Measurements from ENCODE around the gene DENND1C. TPM values are rescaled to one million over a fixed set of nuclear protein-coding genes. Genes with fewer than 3 reads are reported as not detected.

Gene DENND1C
- total RNA-seq, 1 experiment from 2014 or later = not detected

- POLR2A ChIA-PET (ENCODE audit: unreplicated experiment) = no interaction called here
- no TSS peak for BruUV-seq (replicated peaks)
- no peak for DNase-seq
Measured at GRCh38 chr19:6498294-6499036, 16.9 kb upstream of the DENND1C start.

GRCh38 chr19:6495947-6496346 is 14.4 kb upstream of the DENND1C start:
- no peaks in the 10 kb centered on the region for H4K20me1 ChIP-seq (ENCODE audit: insufficient read depth)
- H2AFZ ChIP-seq = no peak overlapping the region
- no peaks in the 10 kb centered on the region for H3K27me3 ChIP-seq (ENCODE audit: insufficient read depth, low read depth)
- no peaks in the 10 kb centered on the region for H3K4me1 ChIP-seq (replicated peaks; ENCODE audit: insufficient read depth)
- DNase-seq = no peak
- H3K4me2 ChIP-seq = no peak overlapping the region
- H3F3A ChIP-seq (ENCODE audit: insufficient read depth, low read depth) = no peaks in the 10 kb centered on the region
- no TSS peak for BruUV-seq (replicated peaks)
- no peaks in the 10 kb centered on the region for H3K9me3 ChIP-seq (ENCODE audit: insufficient read depth, low read depth)
- H3K36me3 ChIP-seq (ENCODE audit: low read depth) = no peaks in the 10 kb centered on the region
- no peak overlapping the region for H3K27ac ChIP-seq
- no peaks in the 10 kb centered on the region for H3K9me2 ChIP-seq (ENCODE audit: insufficient read depth)
- TF ChIP-seq EZH2 (IDR thresholded peaks at IDR 0.05; ENCODE audit: low read depth) (no peak), CTCF (conservative IDR thresholded peaks at IDR 0.05) (no peak)
- intact Hi-C loops (cut with micrococcal nuclease; ENCODE audit: unreplicated experiment) = no loop called here
- H3K4me3 ChIP-seq = no peak overlapping the region
- CTCF ChIA-PET = no interaction called here
- H3K79me2 ChIP-seq (ENCODE audit: low read depth) = no peaks in the 10 kb centered on the region
- POLR2A ChIA-PET (ENCODE audit: unreplicated experiment) = interaction anchor here (0.7 kb wide), 1 partner anchor 31 kb away, joined by 5 read pairs; no protein-coding TSS in a partner anchor

More at GRCh38 chr19:6498294-6499036, 16.9 kb upstream of the DENND1C start:
- Histone ChIP-seq H3K9me3 (ENCODE audit: insufficient read depth, low read depth) (no peaks in the 10 kb centered on the region), H3K36me3 (ENCODE audit: low read depth) (no peaks in the 10 kb centered on the region), H3K4me1 (replicated peaks; ENCODE audit: insufficient read depth) (no peaks in the 10 kb centered on the region), H3K27ac (no peak overlapping the region), H4K20me1 (ENCODE audit: insufficient read depth) (no peaks in the 10 kb centered on the region), H2AFZ (no peak overlapping the region), H3K4me2 (no peak overlapping the region), H3K9me2 (ENCODE audit: insufficient read depth) (no peaks in the 10 kb centered on the region), H3F3A (ENCODE audit: insufficient read depth, low read depth) (no peaks in the 10 kb centered on the region), H3K4me3 (no peak overlapping the region), H3K79me2 (ENCODE audit: low read depth) (no peaks in the 10 kb centered on the region), H3K27me3 (ENCODE audit: insufficient read depth, low read depth) (no peaks in the 10 kb centered on the region)
- TF ChIP-seq CTCF (conservative IDR thresholded peaks at IDR 0.05) (no peak), EZH2 (IDR thresholded peaks at IDR 0.05; ENCODE audit: low read depth) (no peak)
- CTCF ChIA-PET = interaction anchor here (0.6 kb wide), 2 partner anchors 60 to 133 kb away, joined by 3 read pairs; no protein-coding TSS in a partner anchor
- intact Hi-C loops (cut with micrococcal nuclease; ENCODE audit: unreplicated experiment) = no loop called here

GRCh38 chr19:6494438-6495036 is 12.9 kb upstream of the DENND1C start:
- H3K9me2 ChIP-seq (ENCODE audit: insufficient read depth) = no peaks in the 10 kb centered on the region
- H3K4me3 ChIP-seq = no peak overlapping the region
- TF ChIP-seq EZH2 (IDR thresholded peaks at IDR 0.05; ENCODE audit: low read depth) = no peak
- no peak for TF ChIP-seq CTCF (conservative IDR thresholded peaks at IDR 0.05)
- H3K79me2 ChIP-seq (ENCODE audit: low read depth) = no peaks in the 10 kb centered on the region
- H3K27me3 ChIP-seq (ENCODE audit: insufficient read depth, low read depth) = no peaks in the 10 kb centered on the region
- H3K36me3 ChIP-seq (ENCODE audit: low read depth) = no peaks in the 10 kb centered on the region
- intact Hi-C loops (cut with micrococcal nuclease; ENCODE audit: unreplicated experiment) = no loop called here
- no peak overlapping the region for H3K4me2 ChIP-seq
- no TSS peak for BruUV-seq (replicated peaks)
- DNase-seq = no peak
- H3K9me3 ChIP-seq (ENCODE audit: insufficient read depth, low read depth) = no peaks in the 10 kb centered on the region
- no peaks in the 10 kb centered on the region for H4K20me1 ChIP-seq (ENCODE audit: insufficient read depth)
- POLR2A ChIA-PET (ENCODE audit: unreplicated experiment) = interaction anchor here (0.6 kb wide), 1 partner anchor 36 kb away, joined by 16 read pairs; no protein-coding TSS in a partner anchor
- H3K4me1 ChIP-seq (replicated peaks; ENCODE audit: insufficient read depth) = no peaks in the 10 kb centered on the region
- H3F3A ChIP-seq (ENCODE audit: insufficient read depth, low read depth) = no peaks in the 10 kb centered on the region
- no peak overlapping the region for H3K27ac ChIP-seq
- no peak overlapping the region for H2AFZ ChIP-seq
- CTCF ChIA-PET = interaction anchor here (0.6 kb wide), 1 partner anchor 827 kb away, joined by 5 read pairs; no protein-coding TSS in a partner anchor

Data from PC-9 (cell line).